K562 (cell line): Measurements from ENCODE around the gene MAP1LC3A. TPM values are rescaled to one million over a fixed set of nuclear protein-coding genes. Genes with fewer than 3 reads are reported as not detected.

ENCODE experiments used
- ASH1L ChIP-seq: fragments of 450-650 bp; IDR thresholded peaks from 2 replicates; pipeline ENCODE4 v1.6.1; 2018; ENCODE audit warnings: borderline replicate concordance, mild to moderate bottlenecking, low read depth; ENCODE audit not compliant: partially characterized antibody
- CBFB ChIP-seq: sonication (generic); formaldehyde crosslinking; IDR thresholded peaks from 2 replicates; pipeline ENCODE4 v1.4.0; 2020; ENCODE audit warnings: mild to moderate bottlenecking, missing genetic modification reagents
- CBX2 ChIP-seq: fragments of 200-600 bp; sonication (generic); IDR thresholded peaks from one replicate; pipeline ENCODE4 v1.6.1; 2012; ENCODE audit warnings: mild to moderate bottlenecking, low read length, inconsistent platforms; ENCODE audit not compliant: insufficient read depth, poor library complexity, severe bottlenecking
- CSDE1 ChIP-seq, 2 experiments: fragments of 450-650 bp; IDR thresholded peaks; 2 replicates each; pipeline ENCODE4 v1.6.1; 2016; ENCODE audit warnings: mild to moderate bottlenecking in 1 of 2
- HINFP ChIP-seq: fragments of 450-650 bp; conservative IDR thresholded peaks from 2 replicates; pipeline ENCODE4 v1.6.1; 2016; ENCODE audit warnings: missing genetic modification characterization, low read depth, mild to moderate bottlenecking, control low read depth, missing compliant biosample characterization
- NFATC3 ChIP-seq: fragments of 450-650 bp; IDR thresholded peaks from 2 replicates; pipeline ENCODE4 v1.6.1; 2017; ENCODE audit warnings: mild to moderate bottlenecking
- POU5F1 ChIP-seq: fragments of 150-350 bp; IDR thresholded peaks from 2 replicates; pipeline ENCODE4 v1.6.1; 2014; ENCODE audit warnings: borderline replicate concordance, low read length, low read depth, mild to moderate bottlenecking; ENCODE audit not compliant: partially characterized antibody
- TRIM24 ChIP-seq, 2 experiments: fragments of 450-650 bp; IDR thresholded peaks; 2 replicates each; pipeline ENCODE4 v1.6.1; 2016
- TSHZ1 ChIP-seq: fragments of 250-450 bp; sonication (Bioruptor Pico); IDR thresholded peaks from 2 replicates; pipeline ENCODE4 v1.4.0; 2020; ENCODE audit warnings: mild to moderate bottlenecking, moderate library complexity
- ZBTB33 ChIP-seq: sonication (generic); formaldehyde crosslinking; IDR thresholded peaks from 2 replicates; pipeline ENCODE4 v1.8.1; 2023; ENCODE audit warnings: mild to moderate bottlenecking, missing genetic modification reagents
- ZBTB34 ChIP-seq: fragments of 250-450 bp; sonication (Bioruptor Pico); IDR thresholded peaks from 2 replicates; pipeline ENCODE4 v1.8.0; 2021; ENCODE audit warnings: mild to moderate bottlenecking, moderate library complexity
- ZMIZ1 ChIP-seq, 2 experiments: fragments of 150-350 bp in 1 of 2; IDR thresholded peaks; 2 replicates each; pipeline ENCODE4 v1.6.1; 2012 to 2016; ENCODE audit warnings: low read depth in 2 of 2, low read length in 2 of 2, mild to moderate bottlenecking in 1 of 2, moderate library complexity in 1 of 2
- polyA plus RNA-seq, 8 experiments: library from polyadenylated mRNA; depleted of rRNA in 4 of 8; stranded (reverse) in 5 of 8; unstranded in 3 of 8; fragments of >200 nt; fragmentation: Nextera tagmentation in 2 of 8; fragmentation: Illumina TruSeq in 1 of 8; extraction: Ambion mirVana in 2 of 8; extraction: Trizol in 1 of 8; gene quantifications; 2 replicates each; pipeline versions ENCODE4 v1.2.1 to v1.2.3, GENCODE V29; 2011 to 2014; ENCODE audit warnings: inconsistent platforms in 1 of 8, missing spikeins in 1 of 8
- total RNA-seq, 7 experiments: library from RNA; depleted of rRNA in 6 of 7; stranded (reverse); fragments of >200 nt in 6 of 7; fragmentation: Illumina TruSeq in 2 of 7; extraction: Trizol in 2 of 7; gene quantifications; 2 replicates each; pipeline versions ENCODE4 v1.2.1 to v1.2.3, GENCODE V29; 2011 to 2021; ENCODE audit warnings: low replicate concordance in 1 of 7

The MAP1LC3A gene
- total and polyA plus RNA-seq, 9 of the 15 experiments (the other 6 are each of a cell fraction or from before 2014, with no cell fraction given) = 0.27 to 0.38 TPM; not detected in 7

GRCh38 chr20:34515484-34516246 is 42.9 kb upstream of the MAP1LC3A start (continued):
- no peak for TF ChIP-seq POU5F1
- TF ChIP-seq CSDE1 (IDR thresholded peaks at IDR 0.05) = no peak
- no peak for TF ChIP-seq ASH1L
- TF ChIP-seq ZMIZ1 (IDR thresholded peaks at IDR 0.05; ENCODE audit: low read depth in 2 of 2, low read length in 2 of 2) = peak in 1 of 2 experiments; percentile 88; a peak in 2 of 4 replicates
- TF ChIP-seq ZBTB34 (CRISPR knock-in tag) = no peak
- TF ChIP-seq TRIM24 (IDR thresholded peaks at IDR 0.05) = no peak
- no peak for TF ChIP-seq NFATC3
- TF ChIP-seq CBX2 = no peak
- TF ChIP-seq TSHZ1 = no peak
- no peak for TF ChIP-seq HINFP (tag)
- TF ChIP-seq CBFB = no peak
- TF ChIP-seq ZBTB33 (CRISPR knock-in tag) = peak; percentile 7; the same call in 1 of the 2 replicates
